NCI-H345 (cell line): ENCODE data around the gene SEMA3A.

Experiments
- DNase-seq: peaks from one replicate; lab custom pipeline; 2025; lab: John Stamatoyannopoulos, UW

Gene SEMA3A

DNA sequence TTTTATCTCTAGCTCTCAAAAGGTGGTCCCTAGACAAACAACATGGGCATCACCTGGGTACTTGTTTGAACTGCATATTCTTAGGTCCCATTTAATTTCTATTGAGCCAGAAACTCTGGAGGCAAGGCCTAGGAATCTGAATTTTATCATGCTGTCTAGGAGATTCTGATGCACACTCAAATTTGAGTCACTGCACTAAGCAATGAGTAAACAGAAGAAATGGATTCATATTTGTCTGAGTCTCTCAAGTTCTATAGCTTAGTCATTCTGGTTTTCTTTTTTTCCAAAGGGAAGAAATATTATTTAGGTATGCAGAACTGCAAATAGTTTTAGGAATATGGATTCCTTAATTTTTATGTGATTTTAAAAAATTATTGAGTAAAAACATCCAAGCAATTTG, 185.5 kb downstream of the SEMA3A start:
- no peak for DNase-seq

DNA sequence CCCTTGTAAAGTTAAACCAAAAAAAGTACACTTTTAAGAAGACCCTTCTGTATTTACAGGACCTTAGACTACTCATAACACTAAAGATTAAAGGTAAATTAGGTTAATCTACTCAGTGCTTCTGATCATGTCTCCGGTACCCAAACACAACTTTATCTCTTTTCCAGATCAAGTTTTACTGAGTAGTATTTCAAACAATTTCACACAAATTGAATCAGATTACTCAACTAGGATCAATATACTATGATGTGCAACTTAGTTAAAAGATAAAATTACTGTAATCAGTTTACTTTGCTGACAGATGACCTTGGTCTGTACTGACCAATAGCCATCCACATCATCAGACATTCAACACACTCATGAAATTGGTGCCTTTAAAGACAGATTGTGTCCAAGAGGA, 191.4 kb downstream of the SEMA3A start:
- DNase-seq: no peak

DNA sequence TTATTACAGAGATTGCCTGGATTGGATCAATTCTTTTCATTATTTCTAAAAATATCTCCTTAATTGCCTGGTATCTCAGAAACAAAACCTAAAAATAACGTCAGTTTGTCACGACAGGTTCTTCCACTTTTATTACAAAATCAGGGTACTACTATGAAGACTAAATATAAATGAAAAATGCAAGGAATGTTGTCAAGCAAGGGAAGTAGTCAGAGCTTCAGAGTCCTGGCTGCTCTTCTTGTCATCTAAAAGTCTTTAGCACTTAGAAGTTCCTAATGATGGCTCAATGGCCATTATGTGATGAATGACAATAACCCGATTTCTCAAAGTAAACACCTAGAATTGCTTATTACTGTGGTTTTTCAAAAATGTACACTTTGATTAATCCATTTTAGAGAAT, 192.2 kb downstream of the SEMA3A start:
- DNase-seq: no peak

DNA sequence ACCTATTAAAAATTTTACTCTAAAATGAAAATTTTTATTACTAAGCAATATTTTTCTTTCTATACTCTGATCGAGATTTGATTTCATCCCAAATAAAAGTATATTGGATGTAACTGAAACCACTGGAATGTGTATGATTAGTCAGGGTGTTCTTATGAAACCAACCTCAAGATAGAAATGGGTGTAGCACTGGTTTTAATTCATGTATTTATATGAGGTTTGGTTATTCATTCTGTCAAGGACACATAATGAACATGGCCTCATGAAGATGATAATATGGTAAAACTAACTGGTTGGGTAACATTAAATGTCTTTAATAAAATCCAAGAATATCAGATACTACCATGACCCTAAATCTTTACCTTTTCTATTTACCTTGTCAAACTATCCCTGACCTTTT, 197.7 kb downstream of the SEMA3A start:
- DNase-seq: no peak

DNA sequence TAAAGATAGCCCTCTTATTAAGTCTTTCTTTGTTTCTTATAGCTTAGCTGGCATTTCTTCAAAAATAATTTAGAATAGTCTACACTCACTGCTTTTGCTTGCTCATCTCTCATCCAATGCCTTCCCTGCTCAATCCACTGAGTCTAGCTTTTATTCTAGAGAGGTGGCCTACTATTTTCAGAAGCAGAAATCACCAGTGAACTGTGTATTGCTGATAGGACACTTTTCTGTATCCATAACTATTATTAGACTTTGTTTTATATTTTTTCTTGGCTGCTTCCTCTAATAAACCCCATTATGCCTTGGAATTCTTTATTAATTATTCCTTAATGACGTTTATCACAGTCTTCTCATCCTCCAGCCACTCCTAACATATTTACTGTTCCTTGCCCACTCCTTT, 206.8 kb downstream of the SEMA3A start:
- no peak for DNase-seq

DNA sequence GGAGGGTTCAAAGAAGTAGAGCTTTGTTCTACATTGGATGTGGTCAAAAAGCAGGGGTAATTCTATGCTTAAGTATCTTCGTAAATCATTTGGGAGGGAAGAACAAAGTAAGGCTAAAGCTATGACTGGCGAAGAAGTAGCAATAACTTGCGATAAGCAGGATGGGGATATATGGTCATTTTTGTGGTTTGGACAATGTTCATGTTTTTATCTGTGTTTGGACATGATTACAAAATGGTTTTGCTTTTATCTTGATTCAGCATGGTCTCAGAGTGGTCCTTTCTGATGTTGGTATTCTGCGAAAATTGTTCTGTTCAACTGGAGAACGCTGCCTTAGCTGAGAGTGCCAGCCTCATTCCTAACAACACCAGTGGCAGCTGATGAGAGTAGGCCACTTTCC, 208.8 kb downstream of the SEMA3A start:
- DNase-seq: no peak

DNA sequence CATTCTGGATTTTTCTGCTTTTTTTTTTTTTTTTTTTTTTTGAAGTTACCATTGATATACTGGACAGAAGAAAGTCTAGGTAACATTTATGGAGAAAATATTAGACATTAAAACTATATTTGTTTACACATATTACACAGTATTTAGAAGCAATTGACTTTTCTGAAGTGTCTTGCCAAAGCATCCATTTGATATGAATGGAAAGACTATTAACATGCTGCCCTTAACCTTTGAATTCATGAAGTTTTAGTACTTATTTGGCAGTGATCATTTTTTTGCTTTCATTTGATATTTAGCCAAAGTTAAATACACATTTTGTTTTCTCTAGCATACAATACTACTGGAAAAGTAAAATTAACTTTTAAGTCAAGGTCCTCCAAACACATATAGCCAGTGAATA, 210.0 kb downstream of the SEMA3A start:
- DNase-seq: no peak

DNA sequence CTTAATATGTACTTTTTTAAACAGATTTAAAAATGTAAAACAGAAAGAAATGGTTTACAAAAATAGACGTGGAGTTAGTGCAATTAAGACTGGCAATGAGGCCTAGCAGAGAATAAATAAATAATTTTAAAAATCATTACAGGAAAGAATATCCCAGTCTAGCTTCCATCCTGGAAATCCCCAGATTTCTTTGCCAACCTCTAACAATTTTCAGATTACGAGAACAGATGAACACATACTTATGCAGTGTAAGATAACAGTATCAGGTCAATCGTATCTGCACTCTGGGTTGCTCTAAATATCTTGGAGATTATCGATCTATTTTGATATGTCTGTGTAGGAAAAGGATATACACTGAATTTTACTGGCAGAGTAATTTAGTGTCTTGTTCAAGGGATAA, 210.5 kb downstream of the SEMA3A start:
- no peak for DNase-seq

DNA sequence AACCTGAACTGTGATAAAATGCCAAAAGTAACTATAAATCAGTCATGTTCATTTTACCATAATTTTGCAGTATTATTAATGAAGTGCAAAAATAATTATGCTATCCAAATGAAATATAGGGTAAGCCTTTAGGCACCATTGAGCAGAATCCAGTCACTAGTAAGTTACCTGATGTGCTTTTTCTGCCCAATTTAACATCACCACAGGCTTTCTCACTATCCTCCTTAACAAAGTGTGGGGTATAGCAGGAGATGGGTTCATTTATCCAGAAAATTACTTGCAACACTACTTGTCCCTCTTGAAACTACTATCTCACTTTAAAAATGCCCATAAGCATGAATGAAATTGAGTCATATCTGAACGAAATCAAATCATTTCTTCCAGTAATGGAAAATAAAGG, 211.0 kb downstream of the SEMA3A start:
- DNase-seq: no peak

DNA sequence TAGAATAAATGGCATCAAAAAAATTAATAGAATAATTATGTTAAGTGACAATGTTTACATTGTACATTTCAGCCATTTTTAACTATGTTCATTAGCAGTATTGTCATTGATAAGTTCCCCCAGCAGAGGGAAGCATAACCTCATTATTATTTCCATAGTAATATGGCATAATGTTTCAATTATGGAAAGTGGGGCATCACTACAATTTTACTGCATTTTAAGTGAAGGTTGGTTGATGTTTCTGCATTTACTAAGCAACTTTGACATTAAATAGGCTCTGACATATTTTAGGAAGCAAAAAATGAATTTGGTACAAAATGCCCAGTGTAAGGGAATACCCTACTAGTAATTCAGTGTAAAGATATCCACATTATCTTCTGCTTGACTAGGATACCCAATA, 218.3 kb downstream of the SEMA3A start:
- DNase-seq: peak; percentile 12

DNA sequence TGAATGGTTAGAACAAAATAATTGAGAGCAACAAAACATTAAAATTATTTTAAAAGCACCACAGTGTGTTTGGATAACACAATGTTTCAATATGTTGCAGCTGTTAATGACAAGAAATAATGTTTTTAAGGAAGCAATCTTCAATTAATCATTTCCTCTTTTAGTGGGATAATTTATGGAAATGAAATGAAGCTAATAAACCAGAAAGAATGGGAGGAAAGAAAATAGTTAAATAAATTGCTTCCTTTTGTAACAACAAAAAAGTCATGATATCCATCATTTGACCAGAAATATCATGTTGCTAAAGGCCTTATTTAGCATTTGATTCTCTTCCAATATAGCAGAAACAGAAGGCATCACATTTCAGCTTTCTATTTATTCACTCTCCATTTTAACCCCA, 224.5 kb downstream of the SEMA3A start:
- DNase-seq: no peak

DNA sequence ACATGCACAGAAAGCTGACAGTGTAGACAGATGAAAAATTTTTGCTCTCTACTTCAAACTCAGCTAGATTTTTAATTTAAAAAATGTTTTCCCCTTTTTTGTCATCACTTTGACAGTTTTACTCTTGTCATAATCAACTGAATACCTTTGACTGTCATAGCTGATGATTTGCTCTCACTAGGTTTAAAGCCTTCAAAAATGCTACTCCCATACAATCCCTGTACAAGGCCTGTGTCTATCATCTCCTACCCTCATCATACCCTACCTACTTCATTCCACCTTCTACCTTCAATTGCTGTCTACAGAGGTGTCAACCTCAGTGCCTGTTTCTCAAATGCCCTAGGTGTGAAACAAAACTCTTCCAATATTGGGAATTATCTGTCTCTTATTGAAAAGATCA, 230.3 kb downstream of the SEMA3A start:
- no peak for DNase-seq

DNA sequence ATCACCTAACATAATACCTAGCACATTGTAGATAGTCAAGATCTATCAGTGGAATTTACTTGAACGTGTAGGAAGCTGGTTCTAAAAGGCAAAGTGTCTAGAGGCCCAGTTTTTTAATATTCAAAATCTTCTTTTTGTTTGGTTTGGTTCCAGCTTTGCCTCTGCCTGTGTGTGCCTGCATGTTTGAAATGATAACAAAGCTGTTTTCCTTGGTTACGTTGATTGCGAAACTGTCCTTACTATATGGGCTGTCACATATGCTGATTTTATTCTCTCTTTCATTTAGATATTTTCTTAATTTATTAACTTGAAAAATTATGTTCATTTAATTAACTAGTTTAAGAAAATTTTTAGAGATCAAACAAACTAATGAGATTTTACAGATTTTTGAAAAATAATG, 237.3 kb downstream of the SEMA3A start:
- no peak for DNase-seq

DNA sequence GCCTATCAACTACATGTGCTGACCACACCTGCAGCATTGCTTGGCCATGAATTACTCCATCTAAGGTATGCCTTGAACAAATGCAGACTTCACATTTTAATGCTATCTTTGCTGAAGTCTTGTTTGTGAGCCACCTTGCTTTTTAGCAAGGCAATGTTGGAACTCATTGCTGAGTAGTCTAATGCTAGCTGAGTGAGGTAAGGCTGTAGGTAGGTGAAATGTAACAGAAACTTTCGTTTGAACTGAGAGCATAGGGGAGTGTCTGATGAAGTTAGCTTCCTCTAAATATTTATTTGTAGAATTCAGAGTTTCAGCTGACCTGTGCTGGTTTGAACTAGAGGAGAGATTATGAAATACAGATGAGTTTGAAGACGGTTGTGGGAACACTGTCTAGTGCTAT, 238.5 kb downstream of the SEMA3A start:
- DNase-seq: no peak

DNA sequence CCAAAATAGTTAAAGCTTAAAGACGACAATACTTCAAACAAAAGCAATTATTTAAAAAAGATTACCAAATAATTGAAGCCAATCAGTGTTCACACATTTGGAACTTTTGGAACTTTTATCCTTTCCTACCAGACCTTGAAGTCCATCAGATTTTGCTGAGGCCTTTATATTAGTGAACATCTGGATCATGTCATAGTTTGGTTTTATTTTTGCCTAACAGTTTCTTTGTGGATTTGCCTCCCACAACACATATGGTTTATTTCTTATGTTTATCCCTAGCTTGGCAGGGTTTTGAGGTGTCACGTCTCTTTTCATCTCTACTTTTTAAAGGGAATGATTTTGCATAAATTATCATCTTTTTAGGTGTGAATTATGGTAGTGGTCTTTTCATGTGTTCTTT, 242.4 kb downstream of the SEMA3A start:
- DNase-seq: no peak

DNA sequence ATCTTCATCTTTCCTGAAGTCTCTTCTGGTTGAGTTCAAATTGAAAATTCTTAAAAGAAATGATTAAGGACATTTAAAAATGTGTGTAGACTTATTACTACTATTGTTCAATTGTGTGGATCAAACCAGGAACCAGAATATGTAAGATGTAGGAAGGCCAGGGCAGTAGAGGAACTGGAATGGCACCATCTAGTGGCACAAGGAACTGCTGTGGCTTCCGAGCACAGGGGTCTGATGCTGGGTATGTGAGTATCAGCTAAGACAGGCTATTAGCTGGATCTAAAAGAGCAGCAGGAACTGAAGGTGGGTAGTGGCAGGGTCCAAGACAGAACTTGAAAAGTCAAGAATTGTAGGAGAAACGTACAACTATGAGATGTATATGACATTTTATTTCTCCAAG, 247.3 kb downstream of the SEMA3A start:
- DNase-seq: peak; percentile 22

DNA sequence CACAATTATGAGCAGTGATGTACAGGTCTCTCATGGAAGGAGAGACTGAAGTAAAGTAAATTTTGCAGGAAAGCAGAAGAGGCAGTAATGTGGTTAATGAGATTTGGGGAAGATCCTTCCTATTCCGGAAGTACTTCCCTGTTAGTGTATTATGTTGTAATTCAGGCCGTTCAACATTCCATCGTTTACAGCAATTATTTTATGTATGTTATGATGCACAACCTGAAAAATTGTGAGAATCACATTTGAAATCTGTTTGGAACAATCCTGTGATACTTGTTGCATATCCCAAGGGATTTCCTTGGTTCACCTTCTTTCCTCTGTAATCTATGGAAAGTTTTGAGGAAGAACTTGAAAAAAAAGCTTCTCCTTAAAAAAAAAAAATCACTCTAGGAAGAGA, 247.8 kb downstream of the SEMA3A start:
- DNase-seq: no peak

DNA sequence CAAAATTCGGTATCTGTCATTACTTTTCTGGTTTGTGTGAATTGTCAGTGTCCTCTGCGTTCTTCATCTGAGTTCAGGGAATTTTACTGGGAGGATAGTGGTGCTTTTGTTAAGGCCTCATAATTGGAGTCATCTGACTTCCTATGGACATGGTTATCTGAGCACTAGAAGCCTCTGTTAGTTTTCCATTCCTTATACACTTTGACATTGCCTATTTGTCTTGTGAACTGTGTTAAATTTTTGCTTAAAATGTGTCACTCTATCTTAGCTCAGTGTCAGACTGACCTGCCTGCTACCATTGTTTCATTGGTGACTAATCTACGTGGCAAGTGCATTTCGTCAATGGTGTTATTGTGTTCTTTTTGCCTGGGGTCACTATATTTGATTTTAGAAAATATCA, 253.3 kb downstream of the SEMA3A start:
- DNase-seq: no peak

DNA sequence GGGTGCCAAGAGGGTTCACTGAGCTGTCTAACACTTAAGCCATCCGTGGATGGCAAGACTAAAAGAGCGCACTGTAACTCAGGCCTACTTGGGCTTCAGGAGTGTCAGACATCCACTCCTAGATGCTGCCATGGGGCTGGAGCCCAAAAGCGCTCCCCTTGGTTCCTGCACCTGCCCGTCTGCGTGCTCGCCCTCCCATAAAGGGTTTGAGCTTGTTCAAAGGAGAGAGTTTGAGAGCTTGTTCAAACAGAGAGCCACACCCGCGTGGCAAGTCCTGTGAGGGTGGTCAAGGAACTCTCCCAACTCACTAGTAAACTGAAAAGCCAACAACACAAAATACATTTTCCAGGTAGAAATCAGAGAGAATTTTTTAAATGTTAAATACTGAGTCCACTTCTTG, 256.7 kb downstream of the SEMA3A start:
- DNase-seq: no peak

DNA sequence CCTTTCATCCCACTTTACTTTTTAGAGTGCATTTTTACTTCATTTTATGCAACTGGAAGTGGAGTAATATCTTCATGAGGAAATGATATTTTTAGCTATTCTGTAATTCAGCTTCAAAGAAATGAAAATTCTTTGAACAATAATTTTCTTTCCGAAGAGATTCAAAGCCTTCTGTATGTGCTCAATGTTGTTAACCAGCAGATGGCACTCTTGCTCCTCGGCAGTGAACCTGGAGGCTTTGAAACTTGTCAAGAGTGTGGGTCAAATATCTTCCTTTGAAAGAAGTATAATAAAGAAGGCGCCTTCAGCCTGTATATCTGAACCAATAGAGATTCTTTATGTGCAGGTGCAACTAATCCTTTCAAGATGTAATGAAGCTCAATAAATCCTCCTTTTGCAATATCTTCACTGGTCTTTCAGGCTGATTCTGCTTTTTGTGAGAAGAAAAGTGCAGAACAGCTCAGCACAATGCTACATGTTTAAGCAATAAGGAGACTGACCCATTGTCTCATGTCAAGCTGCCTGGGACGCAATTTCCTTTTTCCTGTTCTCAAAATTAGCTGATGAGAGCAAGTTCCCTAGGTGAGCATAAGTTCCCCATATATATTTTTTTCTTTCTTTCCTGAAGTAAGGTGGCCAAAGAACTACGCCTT, 258.4 kb downstream of the SEMA3A start:
- DNase-seq: peak; percentile 58

DNA sequence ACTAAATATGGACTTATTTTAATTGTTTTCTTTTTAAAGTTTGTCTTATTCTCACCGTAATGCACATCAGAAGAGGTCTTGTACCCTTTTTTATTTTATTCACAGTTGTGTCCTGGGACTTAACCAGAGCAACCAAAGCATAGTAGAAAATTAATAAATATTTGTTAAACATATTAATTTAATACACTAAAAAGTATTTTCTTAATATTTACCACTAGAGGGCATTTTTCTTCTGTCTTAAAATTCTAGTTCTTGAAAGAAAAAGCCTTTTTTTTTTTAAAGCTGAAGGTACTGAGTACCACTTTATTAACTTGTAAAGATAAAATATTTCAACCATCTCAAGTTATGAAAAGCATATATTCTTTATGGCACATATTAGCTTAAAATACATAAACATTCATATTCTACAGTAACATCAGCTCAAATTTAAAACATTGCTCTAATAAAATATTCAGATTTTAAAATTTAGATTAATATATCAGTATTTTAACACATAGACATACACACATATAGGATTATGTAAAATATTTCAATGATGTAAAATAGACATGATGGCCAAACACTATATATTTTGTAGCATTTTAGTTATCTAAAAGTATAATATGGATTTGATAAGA, 260.4 kb downstream of the SEMA3A start:
- no peak for DNase-seq

DNA sequence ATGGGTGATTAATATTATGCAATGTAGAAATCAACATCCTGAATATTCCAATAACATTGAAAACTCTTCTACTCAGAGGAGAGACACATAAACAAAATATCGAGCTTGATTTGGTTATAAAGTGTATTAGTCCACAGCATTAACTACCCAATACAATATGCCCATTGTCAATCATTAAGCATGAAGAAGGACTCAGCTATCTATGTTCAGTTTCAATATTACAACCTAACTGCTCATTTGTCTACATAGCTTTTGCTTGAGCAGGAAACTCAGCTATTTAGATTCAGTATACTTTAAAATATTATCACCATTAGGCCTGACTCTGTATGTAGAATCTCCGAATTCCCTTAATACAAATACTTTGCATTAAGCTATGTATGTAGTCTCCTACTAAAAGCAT, 262.6 kb downstream of the SEMA3A start:
- DNase-seq: no peak

DNA sequence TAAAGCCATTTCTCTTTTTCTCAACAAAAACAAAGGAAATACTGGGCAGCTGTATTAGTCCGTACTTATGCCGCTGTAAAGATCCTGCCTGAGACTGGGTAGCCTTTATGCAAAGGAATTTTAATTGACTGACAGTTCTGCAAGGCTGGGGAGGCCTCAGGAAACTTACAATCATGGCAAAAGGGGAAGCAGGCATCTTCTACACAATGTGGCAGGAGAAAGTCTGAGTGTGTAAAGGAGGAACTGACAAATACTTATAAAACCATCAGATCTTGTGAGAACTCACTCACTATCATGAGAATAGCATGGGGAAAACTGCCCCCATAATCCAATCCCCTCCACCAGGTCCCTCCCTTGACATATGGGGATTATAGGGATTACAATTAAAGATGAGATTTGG, 264.3 kb downstream of the SEMA3A start:
- DNase-seq: no peak

DNA sequence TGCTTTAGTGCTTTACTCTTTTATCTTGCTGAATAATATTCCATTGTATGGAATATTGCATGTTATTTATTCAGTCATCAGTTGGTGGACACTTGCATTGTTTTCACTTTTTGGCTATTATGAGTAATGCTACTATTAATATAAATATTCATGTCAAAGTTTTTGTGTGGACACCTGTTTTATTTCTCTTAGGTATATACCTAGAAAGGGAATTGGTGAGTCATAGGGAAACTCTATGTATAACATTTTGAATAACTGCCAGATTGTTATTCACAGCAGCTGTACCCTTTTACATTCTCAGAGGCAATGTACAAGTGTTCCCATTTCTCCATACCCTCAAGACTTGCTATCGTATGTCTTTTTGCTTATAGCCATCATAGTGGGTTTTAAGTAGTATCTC, 268.7 kb downstream of the SEMA3A start:
- DNase-seq: no peak
